PC-3 (cell line): ENCODE results near the gene DCHS1. TPM values are rescaled to one million over a fixed set of nuclear protein-coding genes. Genes with fewer than 3 reads are reported as not detected.

Experiments used
- ATAC-seq: fragments of 200-7000 bp; cut with Tn5 transposase; 2 replicates; pipeline ENCODE4 v1.9.1; 2020; ENCODE audit warnings: mild to moderate bottlenecking, moderate library complexity
- BruUV-seq: library from RNA; stranded (reverse); fragments of 400-500 nt; replicated peaks from 2 replicates; lab custom pipeline; 2021; lab: Mats Ljungman, UMichigan
- CTCF ChIA-PET: fragments of 300-600 bp; sonication (Branson Sonifier 250); formaldehyde crosslinking; loops from one replicate; lab custom pipeline; 2022; ENCODE audit warnings: antibody characterized with exemption; lab: Charles Lee
- POLR2A ChIA-PET: fragments of 300-600 bp; sonication (Branson Sonifier 250); formaldehyde crosslinking; loops from one replicate; lab custom pipeline; 2022; ENCODE audit warnings: antibody characterized with exemption; ENCODE audit not compliant: unreplicated experiment; lab: Charles Lee
- DNase-seq: peaks from one replicate; pipeline ENCODE4 v3.0.0-alpha.2; 2015
- H2AFZ ChIP-seq: fragments of 300-600 bp; sonication (generic); 2 replicates; pipeline ENCODE4 v1.6.0; 2016; ENCODE audit warnings: antibody characterized with exemption, low read length
- H3F3A ChIP-seq: fragments of 300-600 bp; sonication (generic); one replicate; pipeline ENCODE4 v1.6.0; 2017; ENCODE audit warnings: antibody characterized with exemption, low read length, control low read depth, mild to moderate bottlenecking; ENCODE audit not compliant: unreplicated experiment
- H3K27ac ChIP-seq: fragments of 300-600 bp; sonication (generic); 2 replicates; pipeline ENCODE4 v1.5.1; 2016; ENCODE audit warnings: mild to moderate bottlenecking, low read length
- H3K27me3 ChIP-seq: fragments of 300-600 bp; sonication (generic); 2 replicates; pipeline ENCODE4 v1.6.1; 2016; ENCODE audit warnings: low read length, mixed read lengths
- H3K36me3 ChIP-seq: fragments of 300-600 bp; sonication (generic); 2 replicates; pipeline ENCODE4 v1.6.1; 2016; ENCODE audit warnings: low read depth, mixed run types, low read length, mixed read lengths
- H3K4me1 ChIP-seq: fragments of 300-600 bp; sonication (generic); 2 replicates; pipeline ENCODE4 v1.5.1; 2016; ENCODE audit warnings: low read length; ENCODE audit not compliant: insufficient read depth
- H3K4me2 ChIP-seq: fragments of 300-600 bp; sonication (generic); 2 replicates; pipeline ENCODE4 v1.6.0; 2016; ENCODE audit warnings: low read length
- H3K4me3 ChIP-seq: fragments of 300-600 bp; sonication (generic); 2 replicates; pipeline ENCODE4 v1.5.1; 2016; ENCODE audit warnings: mild to moderate bottlenecking, low read length, mixed read lengths
- H3K79me2 ChIP-seq: fragments of 300-600 bp; sonication (generic); 2 replicates; pipeline ENCODE4 v1.6.1; 2017; ENCODE audit warnings: low read length, mixed read lengths
- H3K9ac ChIP-seq: fragments of 300-600 bp; sonication (generic); 2 replicates; pipeline ENCODE4 v1.6.0; 2016; ENCODE audit warnings: mild to moderate bottlenecking, low read length
- H3K9me2 ChIP-seq: fragments of 300-600 bp; sonication (generic); replicated peaks from 2 replicates; pipeline ENCODE4 v1.6.1; 2016; ENCODE audit warnings: mixed run types, low read length, mixed read lengths
- H3K9me3 ChIP-seq: fragments of 300-600 bp; sonication (generic); 2 replicates; pipeline ENCODE4 v1.6.1; 2016; ENCODE audit warnings: low read length, mixed read lengths
- H4K20me1 ChIP-seq: fragments of 300-600 bp; sonication (generic); 2 replicates; pipeline ENCODE4 v1.6.1; 2016; ENCODE audit warnings: low read length, mixed read lengths
- EZH2 ChIP-seq: fragments of 300-600 bp; sonication (generic); IDR thresholded peaks from one replicate; pipeline ENCODE4 v1.6.1; 2017; ENCODE audit warnings: antibody characterized with exemption, mild to moderate bottlenecking, low read length; ENCODE audit not compliant: unreplicated experiment
- EZH2phosphoT487 ChIP-seq: fragments of 300-600 bp; sonication (generic); IDR thresholded peaks from 2 replicates; pipeline ENCODE4 v1.6.1; 2018; ENCODE audit warnings: mild to moderate bottlenecking, antibody characterized with exemption, low read length, borderline replicate concordance
- intact Hi-C: fragments of 100-400 bp; cut with micrococcal nuclease; formaldehyde crosslinking; loops from 2 replicates; pipeline ENCODE4 v1.9.0; 2023
- total RNA-seq: library from RNA; depleted of rRNA; stranded (reverse); fragments of >200 nt; gene quantifications from 2 replicates; pipeline ENCODE4 v1.2.3, GENCODE V29; 2014
- TF ChIP-seq, protein P1 (sequence below): fragments of 300-600 bp; sonication (generic); conservative IDR thresholded peaks from 2 replicates; pipeline ENCODE4 v1.5.1; 2017; ENCODE audit warnings: antibody characterized with exemption, low read depth, mild to moderate bottlenecking, low read length

DCHS1 gene
- total RNA-seq, 1 experiment from 2014 or later = under 0.01 TPM

DNA sequence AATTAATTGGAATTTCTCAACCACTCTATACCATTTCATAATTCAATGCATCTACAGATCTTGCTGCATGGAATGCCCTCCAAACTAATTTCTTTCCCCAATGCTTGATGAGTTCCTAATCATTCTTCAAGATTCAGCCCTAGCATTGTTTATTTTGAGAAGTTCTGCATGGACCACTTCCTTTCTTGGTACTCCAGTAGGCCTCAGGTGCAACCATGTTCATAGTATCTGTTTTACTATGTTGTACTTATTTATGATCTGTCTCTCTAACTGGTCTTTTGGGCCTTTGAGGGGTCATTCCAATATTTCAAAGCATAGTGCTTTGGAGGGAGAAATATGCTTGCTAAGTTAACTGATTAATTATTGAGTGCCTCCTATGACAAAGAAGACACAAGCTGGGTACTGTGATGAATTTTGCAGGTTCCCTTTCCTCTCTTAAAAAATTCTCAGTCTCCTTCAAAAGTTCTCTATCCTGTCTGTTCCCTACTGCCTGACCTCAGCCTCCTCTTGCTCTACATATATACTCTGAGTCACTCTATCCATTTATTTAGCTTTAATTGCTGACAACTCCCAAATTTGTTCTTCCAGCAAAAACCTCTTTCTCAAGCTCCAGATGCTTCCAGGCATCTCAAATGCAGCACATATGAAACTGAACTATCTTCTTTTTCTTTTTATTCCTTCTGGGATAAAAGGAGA is 18.1 kb upstream of the DCHS1 start:
- no peak overlapping the region for H3K9ac ChIP-seq
- intact Hi-C loops = no loop called here
- TF ChIP-seq, protein P1, sequence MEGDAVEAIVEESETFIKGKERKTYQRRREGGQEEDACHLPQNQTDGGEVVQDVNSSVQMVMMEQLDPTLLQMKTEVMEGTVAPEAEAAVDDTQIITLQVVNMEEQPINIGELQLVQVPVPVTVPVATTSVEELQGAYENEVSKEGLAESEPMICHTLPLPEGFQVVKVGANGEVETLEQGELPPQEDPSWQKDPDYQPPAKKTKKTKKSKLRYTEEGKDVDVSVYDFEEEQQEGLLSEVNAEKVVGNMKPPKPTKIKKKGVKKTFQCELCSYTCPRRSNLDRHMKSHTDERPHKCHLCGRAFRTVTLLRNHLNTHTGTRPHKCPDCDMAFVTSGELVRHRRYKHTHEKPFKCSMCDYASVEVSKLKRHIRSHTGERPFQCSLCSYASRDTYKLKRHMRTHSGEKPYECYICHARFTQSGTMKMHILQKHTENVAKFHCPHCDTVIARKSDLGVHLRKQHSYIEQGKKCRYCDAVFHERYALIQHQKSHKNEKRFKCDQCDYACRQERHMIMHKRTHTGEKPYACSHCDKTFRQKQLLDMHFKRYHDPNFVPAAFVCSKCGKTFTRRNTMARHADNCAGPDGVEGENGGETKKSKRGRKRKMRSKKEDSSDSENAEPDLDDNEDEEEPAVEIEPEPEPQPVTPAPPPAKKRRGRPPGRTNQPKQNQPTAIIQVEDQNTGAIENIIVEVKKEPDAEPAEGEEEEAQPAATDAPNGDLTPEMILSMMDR = no peak
- TF ChIP-seq EZH2phosphoT487 (no peak), EZH2 (no peak)
- H3F3A ChIP-seq = no peaks in the 10 kb centered on the region
- ATAC-seq (peak; percentile 33; the same call in 1 of the 2 replicates), DNase-seq (no peak)
- H4K20me1 ChIP-seq = no peaks in the 10 kb centered on the region
- H2AFZ ChIP-seq = no peak overlapping the region
- POLR2A ChIA-PET = no interaction called here
- H3K36me3 ChIP-seq = no peaks in the 10 kb centered on the region
- H3K27ac ChIP-seq = no peak overlapping the region
- no peaks in the 10 kb centered on the region for H3K79me2 ChIP-seq
- CTCF ChIA-PET = no interaction called here
- H3K9me3 ChIP-seq = no peaks in the 10 kb centered on the region
- no peaks in the 10 kb centered on the region for H3K9me2 ChIP-seq
- BruUV-seq = no TSS peak
- no peak overlapping the region for H3K4me3 ChIP-seq
- H3K4me1 ChIP-seq = no peaks in the 10 kb centered on the region
- H3K27me3 ChIP-seq = no peaks in the 10 kb centered on the region
- H3K4me2 ChIP-seq = no peak overlapping the region

DNA sequence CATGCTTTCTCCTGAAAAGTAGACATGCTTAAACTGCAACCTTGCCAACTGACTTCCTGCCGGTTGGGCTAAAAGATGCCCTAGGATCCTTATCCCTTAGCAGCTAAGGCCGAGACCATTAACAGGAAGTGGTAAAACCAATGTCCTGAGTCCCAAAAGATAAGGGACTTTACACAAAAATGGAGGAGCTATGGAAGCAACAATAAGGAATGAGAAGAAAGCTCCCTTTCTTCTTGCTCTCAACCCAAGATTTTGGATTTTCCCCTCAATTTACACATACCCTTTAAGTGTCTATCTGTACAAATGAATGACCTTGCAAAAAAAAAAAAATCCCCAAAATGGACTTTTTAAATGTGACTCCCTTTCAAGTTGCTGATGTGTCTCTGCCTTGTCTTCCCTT is 16.4 kb upstream of the DCHS1 start:
- Histone ChIP-seq H3K27ac (no peak overlapping the region), H3K9ac (no peak overlapping the region), H3K4me3 (no peak overlapping the region), H4K20me1 (no peaks in the 10 kb centered on the region), H3K4me2 (no peak overlapping the region), H3K4me1 (no peaks in the 10 kb centered on the region), H3K9me2 (no peaks in the 10 kb centered on the region), H3F3A (no peaks in the 10 kb centered on the region), H3K36me3 (no peaks in the 10 kb centered on the region), H2AFZ (no peak overlapping the region), H3K79me2 (no peaks in the 10 kb centered on the region), H3K9me3 (no peaks in the 10 kb centered on the region), H3K27me3 (no peaks in the 10 kb centered on the region)
- ChIA-PET CTCF (no interaction called here), POLR2A (interaction anchor here (0.6 kb wide), 1 partner anchor 10 kb away, joined by 6 read pairs; no protein-coding TSS in a partner anchor)
- intact Hi-C loops = no loop called here
- ATAC-seq (no peak), DNase-seq (no peak)
- TF ChIP-seq EZH2phosphoT487 (no peak), EZH2 (no peak)
- TF ChIP-seq, protein P1 = no peak
- no TSS peak for BruUV-seq

DNA sequence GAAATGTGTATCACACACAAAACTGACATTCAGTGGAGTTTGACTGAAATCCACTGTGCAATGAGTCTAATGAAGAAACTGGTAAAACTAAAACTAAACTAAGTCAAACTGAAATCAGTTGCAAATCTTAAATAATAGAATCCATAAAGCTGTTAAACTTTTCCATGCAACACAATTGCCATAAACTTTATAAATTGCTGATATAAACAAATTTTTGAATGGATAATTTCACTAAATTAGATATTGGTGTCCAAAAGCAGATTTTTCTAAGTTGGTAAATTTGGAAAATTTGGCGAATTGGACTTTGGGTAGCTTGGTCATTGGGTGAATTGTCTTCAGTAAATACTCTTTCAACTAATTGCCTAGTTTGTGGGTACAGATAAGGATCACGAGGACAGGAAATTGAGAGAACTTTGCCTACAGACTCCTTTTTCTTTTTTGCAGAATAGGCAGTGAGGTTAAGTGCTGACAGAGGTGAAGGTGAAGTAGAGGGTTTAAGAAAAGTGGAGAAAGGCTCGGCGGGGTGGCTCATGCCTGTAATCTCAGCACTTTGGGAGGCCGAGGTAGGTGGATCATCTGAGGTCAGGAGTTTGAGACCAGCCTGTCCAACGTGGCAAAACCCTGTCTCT is 14.7 kb upstream of the DCHS1 start:
- Histone ChIP-seq H3K9ac (no peak overlapping the region), H3K9me3 (no peaks in the 10 kb centered on the region), H3K9me2 (no peaks in the 10 kb centered on the region), H3K27ac (no peak overlapping the region), H3K4me1 (no peaks in the 10 kb centered on the region), H2AFZ (no peak overlapping the region), H3K4me2 (no peak overlapping the region), H3K79me2 (no peaks in the 10 kb centered on the region), H3K36me3 (no peaks in the 10 kb centered on the region), H3K4me3 (no peak overlapping the region), H4K20me1 (no peaks in the 10 kb centered on the region), H3F3A (no peaks in the 10 kb centered on the region), H3K27me3 (no peaks in the 10 kb centered on the region)
- POLR2A ChIA-PET = interaction anchor here (0.6 kb wide), 1 partner anchor 10 kb away, joined by 4 read pairs; no protein-coding TSS in a partner anchor
- DNase-seq = no peak
- no peak for TF ChIP-seq EZH2
- TF ChIP-seq, protein P1 = no peak
- no peak for TF ChIP-seq EZH2phosphoT487
- CTCF ChIA-PET = no interaction called here
- intact Hi-C loops = no loop called here
- no peak for ATAC-seq
- BruUV-seq = no TSS peak
